Left kidney (tissue), 2 donors: Measurements from ENCODE around the gene LTO1. TPM values are rescaled to one million over a fixed set of nuclear protein-coding genes. Genes with fewer than 3 reads are reported as not detected.
"Not testable (repeated sequence)": the region's sequence is repeated elsewhere in the genome, so short reads cannot be mapped to it uniquely, and the experiment has no call there.

Experiments used
- DNase-seq: peaks from one replicate; pipeline ENCODE4 v3.0.0-alpha.2; 2013
- polyA plus RNA-seq: library from polyadenylated mRNA; unstranded; fragments of 120-200 nt; gene quantifications from one replicate; pipeline ENCODE4 v1.2.1, GENCODE V29; 2013; ENCODE audit not compliant: insufficient read length

The LTO1 gene
- polyA plus RNA-seq, 1 donor, result 36.9 TPM

DNA sequence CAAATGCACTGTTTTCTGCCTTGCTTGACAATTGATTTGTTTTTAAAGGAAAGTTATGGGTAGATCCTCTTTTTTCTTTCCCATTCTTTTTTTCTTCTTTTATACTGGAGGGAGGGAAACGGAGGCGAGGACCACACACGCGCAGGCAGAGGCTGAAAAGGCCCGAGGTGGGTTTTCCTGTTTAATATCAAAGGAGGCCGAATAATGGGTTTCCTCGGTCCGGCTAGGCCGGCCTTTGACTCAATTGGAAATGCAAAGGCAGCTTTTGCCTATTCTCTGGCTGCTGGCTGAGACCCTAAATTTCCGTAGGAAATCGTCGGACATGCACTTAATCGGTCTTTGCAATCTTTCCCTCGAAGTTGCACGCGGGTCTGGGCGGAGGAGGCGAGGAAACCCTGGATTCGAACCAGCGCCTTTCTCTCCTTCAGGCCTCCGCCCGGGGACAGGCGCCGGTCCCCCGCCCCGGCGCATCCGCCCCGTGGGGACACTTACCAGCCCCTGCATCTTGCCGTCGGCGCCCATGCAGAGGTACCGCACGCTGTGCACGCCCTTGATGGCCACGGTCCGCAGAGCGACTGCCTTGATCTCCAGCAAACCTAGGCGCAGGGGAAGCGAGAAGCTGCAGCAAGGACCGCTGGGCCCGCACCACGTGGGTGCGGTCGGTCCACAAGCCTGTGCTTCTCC is 27.8 kb upstream of the LTO1 start:
- no peak for DNase-seq

DNA sequence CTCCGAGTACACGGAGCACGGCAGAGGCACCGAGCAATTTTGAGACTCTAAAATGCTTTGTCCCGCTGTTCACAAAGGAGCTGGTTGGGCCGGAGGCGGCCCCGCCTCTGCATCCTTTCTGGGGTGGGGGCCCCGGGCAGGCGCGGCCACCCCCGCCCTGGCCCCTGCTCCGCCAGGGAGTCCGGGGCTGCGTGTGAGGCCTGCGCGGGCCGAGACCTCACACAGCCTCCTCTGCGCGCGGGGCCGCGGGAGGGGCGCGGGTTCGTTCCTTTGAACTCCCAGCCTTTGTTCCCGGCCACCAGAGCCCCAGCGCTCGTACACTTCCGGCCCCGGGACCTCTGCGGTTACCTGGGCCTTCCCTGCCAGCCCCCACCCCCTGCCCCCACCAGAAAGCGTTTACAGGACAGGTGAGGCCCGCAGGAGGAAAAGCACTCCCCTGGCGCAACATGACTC is 27.1 kb upstream of the LTO1 start:
- DNase-seq, result no peak

DNA sequence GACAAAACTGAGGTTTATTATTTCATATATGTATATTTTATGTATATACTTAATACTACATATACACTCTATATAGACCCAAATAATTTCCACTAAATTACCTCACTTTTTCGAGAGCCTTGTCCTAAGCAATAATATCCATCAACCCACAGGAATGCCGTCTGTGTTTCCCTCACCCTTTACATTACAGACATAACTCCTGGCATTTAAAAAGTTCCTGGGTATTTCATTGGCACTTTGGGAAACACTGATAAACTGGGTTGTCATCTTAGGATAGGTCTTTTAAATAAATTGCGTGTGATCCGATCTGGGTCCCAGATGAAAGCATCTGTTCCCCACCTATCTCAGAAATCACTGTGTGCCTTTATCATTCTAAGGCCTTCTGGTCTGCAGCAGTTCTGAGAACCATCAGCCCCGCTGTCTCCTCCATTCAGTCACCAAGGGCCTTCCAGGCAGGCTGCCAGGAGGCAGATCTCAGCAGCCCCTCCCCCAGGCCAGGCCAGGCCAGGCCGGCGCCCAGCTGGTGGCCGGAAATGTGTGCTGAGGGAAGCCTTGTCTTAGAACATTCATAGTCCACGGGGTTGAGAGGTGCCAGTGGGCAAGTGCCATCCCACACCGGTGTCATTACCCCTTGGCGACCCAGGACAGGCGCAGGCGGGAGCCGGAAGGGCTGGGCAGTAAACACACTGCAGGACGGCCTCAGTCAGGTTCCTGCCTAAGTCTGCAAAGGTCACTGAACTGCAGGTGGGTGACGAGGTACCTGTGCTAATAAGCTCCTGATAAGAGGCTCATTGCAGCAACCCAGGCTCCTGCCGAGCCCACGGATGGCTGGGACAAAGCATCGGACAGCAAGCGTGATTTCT is 25.4 kb upstream of the LTO1 start:
- DNase-seq, result peak; percentile 81

DNA sequence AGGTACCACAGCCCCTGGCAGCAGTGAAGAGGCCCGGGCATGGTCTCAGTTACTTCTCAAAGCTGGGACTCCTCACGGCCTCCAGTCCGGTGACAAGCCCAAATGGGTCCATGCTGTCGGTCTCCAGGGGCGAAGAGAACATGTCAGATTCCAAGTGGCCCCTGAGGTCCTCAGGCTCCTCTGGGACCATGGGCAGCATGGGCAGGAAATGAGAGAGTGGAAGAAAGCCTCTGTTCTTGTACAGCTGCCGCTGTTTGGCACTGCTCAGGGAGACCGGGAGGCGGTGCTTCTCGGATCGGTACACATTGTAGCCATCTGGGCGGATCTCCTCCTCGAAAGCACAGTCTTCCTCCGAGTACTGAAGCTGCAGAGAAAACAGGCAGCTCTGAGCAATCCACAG is 24.1 kb upstream of the LTO1 start:
- DNase-seq, result no peak

DNA sequence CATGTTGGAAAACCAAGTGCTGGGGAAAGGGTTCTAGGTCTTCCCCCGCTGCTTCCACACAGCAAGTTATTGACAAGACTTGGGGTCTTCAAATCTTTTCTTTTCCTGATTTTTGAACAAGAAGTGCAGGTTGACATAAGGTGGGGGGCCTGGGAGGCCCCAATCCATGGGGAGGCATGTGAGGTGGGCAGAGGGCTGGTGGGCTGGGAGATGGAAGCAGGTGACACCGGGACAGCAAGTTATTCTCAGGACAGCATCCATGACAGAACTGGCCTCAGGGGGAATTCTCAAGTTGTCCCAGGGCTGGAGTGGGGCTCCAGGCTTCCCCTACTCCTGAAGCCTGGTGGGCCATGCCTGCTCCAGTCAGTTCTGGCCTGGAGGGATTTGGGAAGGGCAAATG is 23.2 kb upstream of the LTO1 start:
- DNase-seq, result no peak

DNA sequence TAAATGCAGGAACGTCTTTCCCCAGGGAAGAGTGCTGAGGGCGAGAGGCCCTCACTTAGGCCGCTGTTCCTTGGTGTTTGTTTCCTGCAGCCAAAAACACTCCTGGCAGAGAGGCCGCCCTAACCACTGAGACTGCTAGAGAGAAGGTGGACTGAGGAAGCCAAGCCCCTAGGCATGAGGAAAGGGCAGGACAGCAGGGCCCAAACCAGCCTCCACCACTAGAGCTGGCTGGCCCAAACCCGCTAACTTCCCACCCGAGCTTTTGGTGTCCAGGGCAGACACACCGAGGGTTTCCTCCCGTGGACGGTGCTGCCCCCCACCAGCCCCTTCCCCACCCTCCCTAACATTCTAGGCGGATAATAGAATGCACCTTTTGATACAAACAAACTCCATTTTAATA is 22.7 kb upstream of the LTO1 start:
- no peak for DNase-seq

DNA sequence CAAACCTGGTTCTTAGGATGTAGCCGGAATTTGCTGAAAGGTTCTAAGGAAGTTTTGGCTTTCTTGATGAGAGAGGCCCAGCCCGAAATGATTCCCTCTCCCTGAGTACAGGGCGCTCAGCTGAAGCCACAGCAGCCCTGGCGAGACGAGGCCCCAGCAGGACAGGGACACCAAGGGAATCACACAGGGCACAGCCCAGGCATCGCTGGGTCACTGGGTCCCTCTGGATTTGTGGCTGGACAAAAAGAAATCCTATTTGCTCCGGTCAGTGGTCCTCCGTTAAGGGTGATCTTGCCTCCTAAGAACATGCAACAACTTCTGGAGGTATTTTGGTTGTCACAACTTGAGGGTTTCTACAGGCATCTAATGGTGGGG is 22.3 kb upstream of the LTO1 start:
- DNase-seq, result no peak

DNA sequence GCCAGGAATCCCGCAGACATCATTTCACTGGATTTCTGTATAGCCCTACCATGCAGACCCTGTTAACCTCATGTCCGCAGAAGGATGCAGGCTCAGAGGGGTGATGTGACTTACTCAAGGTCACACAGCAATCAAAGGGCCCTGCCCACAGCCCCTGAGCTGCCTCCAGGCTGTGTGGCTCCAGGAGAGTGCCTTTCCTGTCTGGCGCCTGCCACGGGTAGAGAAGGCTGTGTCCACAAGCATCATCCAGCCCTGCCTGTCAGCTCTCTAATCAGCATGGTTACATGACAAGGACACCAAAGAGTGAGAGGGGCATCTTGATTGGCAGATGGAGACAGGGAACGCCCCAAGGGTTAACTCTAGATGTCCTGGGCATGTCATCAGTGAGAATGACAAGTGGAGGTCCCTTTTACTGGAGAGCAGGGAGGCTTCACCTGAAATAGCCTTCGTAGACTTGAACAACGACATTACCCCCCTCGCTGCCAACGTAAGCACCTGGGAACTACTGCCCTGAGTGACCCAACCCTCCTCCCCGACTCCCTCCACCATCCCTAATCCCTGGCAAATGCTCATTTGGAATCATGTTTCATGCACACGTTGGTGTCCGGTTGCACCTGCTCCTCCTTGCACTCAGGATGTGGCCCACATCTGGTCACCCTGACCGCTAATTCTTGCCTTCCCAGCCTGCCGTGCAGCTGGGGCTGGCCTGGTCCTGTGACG is 21.8 kb upstream of the LTO1 start:
- no peak for DNase-seq

DNA sequence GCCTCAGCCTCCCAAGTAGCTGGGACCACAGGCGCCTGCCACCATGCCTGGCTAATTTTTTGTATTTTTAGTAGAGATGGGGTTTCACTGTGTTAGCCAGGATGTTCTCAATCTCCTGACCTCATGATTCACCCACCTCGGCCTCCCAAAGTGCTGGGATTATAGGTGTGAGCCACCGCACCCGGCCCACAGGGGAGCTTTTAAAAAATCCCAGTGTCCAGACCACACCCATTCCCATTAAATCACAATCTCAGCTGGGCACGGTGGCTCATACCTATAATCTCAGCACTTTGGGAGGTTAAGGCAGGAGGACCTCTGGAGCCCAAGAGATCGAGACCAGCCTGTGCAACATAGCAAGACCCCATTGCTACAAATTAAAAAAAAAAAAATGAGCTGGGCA is 20.8 kb upstream of the LTO1 start:
- DNase-seq, result not testable (repeated sequence)

DNA sequence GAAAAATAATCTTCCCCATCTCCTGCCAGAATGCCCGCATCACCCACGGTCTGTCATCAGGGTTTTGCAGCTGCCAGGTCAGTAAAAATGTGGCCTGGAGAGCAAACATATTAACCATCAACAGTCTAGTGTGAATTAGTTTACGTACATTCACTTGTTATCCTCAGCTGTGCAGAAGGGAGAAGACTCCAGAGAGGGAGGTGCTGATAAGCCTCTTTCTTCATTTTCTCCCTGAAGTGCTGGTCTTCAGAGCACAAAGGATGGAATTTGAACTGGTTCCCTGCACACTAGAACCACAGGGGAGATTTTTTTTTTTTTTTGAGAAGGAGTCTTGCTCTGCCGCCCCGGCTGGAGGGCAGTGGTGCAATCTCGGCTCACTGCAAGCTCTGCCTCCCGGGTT is 20.4 kb upstream of the LTO1 start:
- DNase-seq, result no peak

DNA sequence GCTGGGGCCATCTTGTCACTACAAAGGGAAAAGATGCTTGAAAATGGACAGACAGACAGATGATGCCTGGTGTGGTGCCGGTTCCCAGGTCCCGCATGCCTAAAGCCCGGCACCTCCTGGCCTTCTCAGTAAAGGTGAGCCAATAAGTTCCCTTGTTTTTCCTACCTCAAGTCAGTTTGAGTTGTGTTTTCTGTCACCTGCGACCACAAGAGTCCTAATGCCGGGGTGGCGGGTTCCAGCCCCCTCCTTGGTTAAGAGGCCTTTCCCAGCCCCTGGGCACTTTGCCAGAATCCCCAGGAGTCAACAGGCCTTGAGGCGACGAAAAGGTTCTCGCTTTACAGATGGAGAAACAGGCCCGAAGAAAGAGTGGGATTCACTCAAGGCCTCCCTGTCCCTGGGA is 19.6 kb upstream of the LTO1 start:
- DNase-seq, result no peak

DNA sequence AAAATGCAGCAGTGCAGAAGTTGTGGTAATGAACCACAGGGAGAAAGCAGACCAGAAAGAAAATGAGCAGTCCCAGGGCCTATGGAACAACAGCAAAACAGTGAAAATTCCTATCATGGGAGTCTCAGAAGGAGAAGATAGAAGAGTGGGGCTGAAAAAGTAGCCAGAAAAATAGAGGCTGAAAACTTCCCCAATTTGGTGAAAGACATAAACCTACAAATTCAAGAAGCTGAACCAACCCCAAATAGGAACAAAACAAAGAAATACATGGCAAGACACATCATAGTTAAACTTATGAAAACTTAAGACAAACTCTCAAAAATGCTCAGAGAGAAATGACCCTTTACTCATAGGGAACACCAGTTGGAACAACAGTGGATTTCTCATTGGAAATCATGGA is 17.3 kb upstream of the LTO1 start:
- DNase-seq, result no peak

DNA sequence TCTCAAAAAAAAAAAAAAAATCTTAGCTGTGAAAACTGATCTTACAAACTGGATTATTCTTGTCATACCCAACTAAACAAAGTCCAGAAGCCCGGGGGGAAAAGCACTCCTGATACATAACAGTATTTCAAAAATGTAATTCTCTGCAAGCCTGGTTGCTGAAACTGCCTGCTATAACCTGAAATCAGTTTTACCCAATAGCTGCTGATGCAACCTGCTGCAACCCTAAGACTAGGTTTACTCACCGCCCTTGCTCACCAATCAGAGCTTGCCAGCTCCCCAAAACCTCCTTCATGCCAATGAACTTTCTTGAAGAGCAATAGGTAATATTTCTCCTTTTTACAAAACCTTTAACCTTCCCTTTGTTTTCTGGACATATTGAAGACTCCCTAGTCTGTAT is 16.3 kb upstream of the LTO1 start:
- DNase-seq, result no peak

DNA sequence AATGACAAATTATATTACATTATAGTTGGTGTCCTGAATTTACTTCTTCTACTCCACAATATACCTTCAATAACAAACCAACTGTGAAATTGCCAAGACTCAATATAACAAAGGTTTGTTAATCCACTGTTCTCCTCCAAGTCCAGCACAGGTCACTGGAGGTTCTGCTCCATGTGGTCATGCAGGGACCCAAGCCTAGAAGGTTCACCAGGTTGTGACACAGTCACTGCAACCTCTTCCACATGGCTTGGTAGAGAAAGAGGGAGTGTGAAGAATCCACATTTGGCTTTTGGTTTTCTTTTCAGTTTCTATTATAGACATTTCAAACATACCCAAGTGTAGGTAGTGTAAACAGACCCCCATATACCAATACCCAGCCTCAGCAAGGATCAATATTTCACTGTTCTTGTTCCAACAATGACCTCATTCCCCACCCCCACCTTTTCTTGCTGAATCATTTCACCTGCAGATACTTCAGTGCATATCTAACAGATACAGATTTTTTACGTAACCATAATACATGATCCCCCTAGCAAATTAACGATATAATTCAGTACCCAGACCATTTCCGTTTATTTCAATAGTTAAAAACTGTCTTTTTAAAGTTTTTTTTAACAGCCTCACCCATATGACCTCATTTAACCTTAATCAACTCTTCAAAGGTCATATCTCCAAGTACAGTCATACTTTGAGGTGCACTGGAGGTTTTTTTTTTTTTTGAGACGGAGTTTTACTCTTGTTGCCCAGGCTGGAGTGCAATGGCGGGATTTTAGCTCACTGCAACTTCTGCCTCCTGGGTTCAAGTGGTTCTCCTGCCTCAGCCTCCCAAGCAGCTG is 14.5 kb upstream of the LTO1 start:
- DNase-seq, result no peak

DNA sequence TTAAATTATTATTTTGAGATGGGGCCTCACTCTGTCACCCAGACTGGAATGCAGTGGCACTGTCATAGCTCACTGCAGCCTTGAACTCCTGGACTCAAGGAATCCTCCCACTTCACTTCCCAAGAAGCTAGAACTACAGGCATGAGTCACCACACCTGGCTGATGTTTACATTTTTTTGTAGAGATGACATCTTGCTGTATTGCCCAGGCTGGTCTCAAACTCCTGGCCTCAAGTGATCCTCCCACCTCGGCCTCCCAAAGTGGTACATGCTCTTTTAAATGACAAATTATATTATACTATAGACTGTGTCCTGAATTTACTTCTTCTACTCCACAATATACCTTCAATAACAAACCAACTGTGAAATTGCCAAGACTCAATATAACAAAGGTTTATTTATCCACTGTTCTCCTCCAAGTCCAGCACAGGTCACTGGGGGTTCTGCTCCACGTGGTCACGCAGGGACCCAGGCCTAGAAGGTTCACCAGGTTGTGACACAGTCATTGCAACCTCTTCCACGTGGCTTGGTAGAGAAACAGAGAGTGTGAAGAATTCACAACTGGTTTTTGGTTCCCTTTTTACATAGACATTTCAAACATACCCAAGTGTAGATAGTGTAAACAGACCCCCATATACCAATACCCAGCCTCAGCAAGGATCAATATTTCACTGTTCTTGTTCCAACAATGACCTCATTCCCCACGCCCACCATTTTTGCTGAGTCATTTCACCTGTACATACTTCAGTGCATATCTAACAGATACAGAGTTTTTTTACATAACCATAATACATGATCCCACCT is 13.0 kb upstream of the LTO1 start:
- DNase-seq, result not testable (repeated sequence)

DNA sequence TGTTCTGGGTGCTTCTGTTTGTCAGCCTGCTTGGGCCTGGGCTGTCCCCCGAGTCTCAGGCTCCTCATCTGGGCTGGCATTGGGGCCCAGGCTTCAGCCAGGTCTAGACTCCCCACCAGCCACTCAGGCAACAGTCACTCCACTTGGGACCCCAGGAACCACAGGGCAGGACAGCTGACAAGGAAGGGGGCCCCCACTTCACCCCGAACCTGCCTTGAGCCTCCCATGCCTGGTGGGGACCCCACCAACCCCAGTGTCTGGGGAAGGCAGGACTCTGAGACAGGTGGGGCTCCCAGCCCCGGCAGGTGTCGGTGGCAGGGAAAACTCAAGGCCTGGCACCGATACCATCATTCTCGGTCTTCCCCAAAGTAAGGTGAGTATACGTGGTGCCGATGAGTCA is 11.7 kb upstream of the LTO1 start:
- DNase-seq, result no peak

DNA sequence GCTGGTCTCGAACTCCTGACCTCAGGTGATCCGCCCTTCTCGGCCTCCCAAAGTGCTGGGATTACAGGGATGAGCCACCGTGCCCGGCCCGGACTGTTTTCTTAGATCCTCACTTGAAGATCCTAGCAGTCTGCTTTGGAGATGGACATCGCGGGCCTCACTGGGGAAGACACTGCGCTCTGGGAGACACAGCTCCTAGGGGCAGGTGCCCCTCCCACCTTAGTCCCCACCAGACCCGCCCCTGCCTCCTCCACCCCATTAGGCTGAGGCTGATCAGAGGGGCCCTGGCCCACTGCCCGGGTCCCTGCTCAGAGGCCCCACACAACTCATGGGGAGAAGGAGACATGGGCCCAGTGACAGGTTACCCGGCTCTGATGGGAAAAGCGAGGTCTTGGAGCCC is 11.3 kb upstream of the LTO1 start:
- DNase-seq, result no peak

DNA sequence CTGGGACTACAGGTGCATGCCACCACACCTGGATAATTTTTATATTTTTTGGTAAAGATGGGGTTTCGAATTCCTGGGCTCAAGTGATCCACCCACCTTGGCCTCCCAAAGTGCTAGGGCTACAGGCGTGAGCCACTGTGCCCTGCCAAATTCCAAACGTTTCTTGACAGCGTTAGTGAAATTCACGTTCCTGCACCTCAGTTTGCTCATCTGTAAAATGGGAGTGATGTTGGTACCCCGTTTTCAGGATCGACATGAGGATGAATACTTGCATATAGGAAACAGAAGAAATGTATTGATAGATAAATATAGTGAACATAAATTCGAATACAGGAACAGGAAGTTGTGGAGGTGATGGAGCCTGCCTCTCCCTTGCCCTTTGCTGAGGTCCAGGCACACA is 10.2 kb upstream of the LTO1 start:
- DNase-seq, result no peak

DNA sequence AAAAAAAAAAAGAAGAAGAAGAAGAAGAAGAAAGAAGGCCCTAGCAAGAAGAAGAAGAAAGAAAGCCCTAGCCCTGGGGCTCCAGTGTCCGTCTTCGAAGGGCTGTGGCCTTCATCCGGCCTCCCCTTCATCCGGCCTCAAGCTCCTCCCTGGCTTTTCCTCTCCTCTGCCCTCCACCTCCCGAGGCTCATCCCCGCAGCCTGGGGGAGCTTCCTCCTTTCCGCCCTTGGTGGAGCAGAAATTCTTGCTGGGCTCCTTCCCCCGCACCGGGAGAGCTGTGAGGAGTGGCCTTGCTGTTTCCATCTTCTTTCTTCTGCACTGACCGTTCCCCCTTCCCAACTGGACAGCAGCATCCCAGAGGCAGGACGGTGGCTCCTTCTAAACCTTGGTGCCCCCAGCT is 9.5 kb upstream of the LTO1 start:
- no peak for DNase-seq

DNA sequence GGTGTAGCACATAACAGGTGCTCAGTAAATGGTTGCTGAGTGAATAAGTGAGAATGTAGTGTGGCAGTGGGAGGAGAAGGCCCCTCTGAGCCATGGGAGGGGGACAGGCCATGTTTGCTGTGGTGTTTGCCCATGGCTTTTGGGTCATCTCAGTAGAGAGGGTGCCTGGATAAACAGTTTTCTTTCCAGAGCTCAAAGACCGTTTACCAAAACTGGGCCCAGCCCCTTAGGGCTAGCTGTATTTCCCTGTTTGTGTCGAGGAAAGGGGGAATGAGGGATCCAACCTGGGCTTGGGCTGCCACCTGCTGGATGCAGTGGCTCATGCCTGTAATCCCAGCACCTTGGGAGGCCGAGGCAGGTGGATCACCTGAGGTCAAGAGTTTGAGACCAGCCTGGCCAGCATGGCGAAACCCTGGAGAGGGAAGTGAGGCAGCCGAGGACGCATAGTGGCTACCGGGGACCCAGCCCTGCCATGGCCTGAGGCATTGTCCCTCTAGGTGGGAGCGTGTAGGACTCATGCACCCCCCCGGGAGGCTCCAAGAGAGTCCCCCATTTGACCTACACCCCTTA is 8.7 kb upstream of the LTO1 start:
- no peak for DNase-seq
